ENCODE measurements around the gene GPATCH2L.
A peak's percentile ranks its signal among the peaks of the same experiment; 100 is the strongest.

Gene GPATCH2L

GRCh38 chr14:76136476-76137110 is 15.1 kb upstream of the GPATCH2L start:
- DNase-seq (ENCODE audit: low read depth in 2 of 2): no peak

DNA sequence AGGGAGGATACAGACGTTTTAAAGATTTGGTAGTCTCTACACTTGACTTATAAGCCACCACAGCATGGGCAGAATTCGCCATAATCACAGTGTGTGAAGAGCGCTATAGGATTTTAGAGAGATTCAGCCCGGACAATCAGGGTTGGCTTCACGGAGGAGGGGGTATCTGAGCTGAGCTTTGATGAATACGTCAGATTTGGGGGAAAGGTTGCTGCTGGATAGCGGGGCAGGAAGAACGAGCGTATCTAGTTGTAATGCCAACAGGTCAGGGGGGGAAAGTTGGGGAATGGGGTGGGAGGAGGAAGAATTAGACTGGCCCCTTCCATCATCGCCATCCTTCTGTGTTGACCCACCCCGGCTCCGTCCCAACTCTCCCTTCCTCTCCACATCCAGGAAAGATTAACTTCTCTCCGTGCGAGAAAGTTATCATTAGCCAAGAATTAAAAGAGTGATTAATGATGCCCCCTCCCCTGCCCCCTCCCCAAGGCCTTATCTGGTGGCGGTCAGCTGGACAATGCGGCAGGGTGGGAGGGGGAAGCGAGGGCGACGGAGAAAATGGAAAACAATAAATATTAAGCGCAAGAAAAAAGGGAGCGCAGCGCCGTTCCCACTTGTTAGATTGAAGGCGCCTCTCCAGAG is 13.5 kb upstream of the GPATCH2L start:
- no peak for DNase-seq (ENCODE audit: low read depth in 2 of 2)

GRCh38 chr14:76138758-76139723 is 12.7 kb upstream of the GPATCH2L start:
- DNase-seq (ENCODE audit: low read depth in 2 of 2): no peak

GRCh38 chr14:76143642-76144041 is 8.1 kb upstream of the GPATCH2L start:
- DNase-seq (ENCODE audit: low read depth in 2 of 2): no peak

DNA sequence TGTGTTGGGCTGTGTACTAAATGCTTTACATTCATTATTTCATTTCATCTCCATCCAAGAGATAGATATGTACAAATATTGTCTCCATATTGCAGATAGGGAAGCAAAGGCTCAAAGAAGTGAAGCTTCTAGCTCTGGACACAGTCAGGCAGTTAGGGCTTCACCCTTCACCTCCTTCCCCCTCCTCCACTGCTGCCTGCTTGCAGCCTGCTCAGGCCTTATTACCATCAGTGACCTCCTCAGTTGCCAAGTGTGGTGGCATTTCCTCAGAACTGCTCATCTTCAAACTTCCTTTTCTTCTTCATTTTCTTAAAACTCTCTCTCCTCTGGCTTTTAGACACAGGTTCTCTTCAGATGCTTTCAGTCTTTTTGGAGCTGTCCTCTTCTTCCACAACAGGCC is 4.7 kb upstream of the GPATCH2L start:
- DNase-seq (ENCODE audit: low read depth in 2 of 2): no peak

GRCh38 chr14:76149196-76149595 is 2.5 kb upstream of the GPATCH2L start:
- DNase-seq (ENCODE audit: low read depth in 2 of 2): no peak

DNA sequence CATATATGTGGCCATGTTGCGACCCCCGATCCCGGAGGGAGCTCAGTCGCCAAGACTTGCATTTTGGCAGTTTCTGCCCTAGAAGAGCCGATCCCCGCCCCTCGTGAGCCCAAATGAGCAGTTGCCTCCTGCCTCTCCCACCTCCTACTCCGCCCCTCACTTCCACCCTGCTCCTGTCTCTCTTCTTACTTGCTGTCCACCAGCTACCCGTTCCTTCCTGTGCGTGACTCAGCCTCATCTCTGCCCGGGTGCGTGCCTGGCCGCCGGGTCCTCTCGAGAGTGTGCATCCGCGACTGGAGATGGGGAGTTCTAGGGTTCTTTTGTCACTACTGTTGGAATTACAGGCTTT is 585 bp downstream of the GPATCH2L start:
- peak; percentile 40 to 42 for DNase-seq (ENCODE audit: low read depth in 2 of 2)

DNA sequence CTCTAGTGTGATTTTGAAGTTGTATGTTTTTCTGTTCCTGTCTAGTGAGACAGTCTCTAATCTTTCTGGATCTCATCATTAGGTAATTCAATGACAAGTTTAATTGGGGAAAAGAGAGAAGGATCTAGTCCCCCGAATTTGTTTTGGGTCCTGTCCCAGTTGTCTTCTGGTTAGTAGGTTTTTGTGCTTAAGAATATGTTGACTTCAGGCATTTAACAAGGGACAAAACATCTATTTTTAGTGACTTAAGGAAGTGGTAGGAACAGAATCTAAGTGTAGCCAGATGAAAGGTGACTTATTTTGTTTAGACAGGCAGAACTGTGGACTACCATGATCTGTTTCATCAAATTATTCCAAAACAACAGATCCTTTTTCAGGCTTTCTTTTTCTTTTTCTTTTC is 2.2 kb downstream of the GPATCH2L start:
- DNase-seq (ENCODE audit: low read depth in 2 of 2): no peak

DNA sequence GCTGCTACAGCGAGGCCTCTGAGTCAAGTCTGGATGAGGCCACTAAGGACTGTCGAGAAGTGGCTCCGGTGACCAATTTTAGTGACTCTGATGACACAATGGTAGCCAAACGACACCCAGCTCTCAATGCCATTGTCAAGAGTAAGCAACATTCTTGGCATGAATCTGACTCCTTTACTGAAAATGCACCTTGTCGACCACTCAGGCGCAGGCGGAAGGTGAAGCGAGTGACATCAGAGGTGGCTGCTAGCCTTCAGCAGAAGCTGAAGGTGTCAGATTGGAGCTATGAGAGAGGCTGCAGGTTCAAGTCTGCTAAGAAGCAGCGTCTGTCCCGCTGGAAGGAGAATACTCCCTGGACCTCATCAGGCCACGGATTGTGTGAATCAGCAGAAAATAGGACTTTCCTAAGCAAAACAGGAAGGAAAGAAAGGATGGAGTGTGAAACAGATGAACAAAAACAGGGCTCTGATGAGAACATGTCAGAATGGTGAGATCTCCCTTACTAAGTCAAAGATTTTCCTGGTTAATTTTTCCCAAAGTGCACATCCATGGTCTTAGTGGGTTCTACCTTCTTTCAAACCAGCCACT is 2.9 kb downstream of the GPATCH2L start:
- DNase-seq (ENCODE audit: low read depth in 2 of 2): no peak

- DNase-seq (ENCODE audit: low read depth in 2 of 2): no peak
Measured at GRCh38 chr14:76163668-76164363, 12.1 kb downstream of the GPATCH2L start.

DNA sequence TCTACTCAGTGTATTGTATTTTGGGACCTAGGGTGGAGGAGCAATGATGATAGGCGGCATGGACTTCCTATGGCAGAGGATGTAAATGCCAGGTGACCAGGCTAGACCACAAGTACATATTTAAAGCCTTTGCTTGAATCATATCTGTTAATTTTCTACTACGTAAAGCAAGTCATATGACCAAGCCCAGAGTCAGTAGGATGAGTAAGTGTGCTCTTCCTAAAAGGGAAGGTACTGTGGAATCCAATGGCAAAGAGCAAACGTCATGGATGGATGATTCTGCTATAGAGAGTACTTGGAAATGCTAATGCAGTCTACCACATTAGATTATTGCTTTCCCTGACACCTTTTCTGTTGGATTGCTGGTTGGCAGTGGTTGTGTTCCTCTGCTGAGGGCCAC is 16.8 kb downstream of the GPATCH2L start:
- DNase-seq (ENCODE audit: low read depth in 2 of 2): no peak

- DNase-seq (ENCODE audit: low read depth in 2 of 2): no peak
Measured at GRCh38 chr14:76169776-76170175, 18.1 kb downstream of the GPATCH2L start.

- DNase-seq (ENCODE audit: low read depth in 2 of 2): no peak
Measured at GRCh38 chr14:76174982-76175381, 23.3 kb downstream of the GPATCH2L start.

GRCh38 chr14:76175942-76176341 is 24.2 kb downstream of the GPATCH2L start:
- no peak for DNase-seq (ENCODE audit: low read depth in 2 of 2)

- no peak for DNase-seq (ENCODE audit: low read depth in 2 of 2)
Measured at GRCh38 chr14:76181546-76181945, 29.8 kb downstream of the GPATCH2L start.

GRCh38 chr14:76186308-76187027 is 34.7 kb downstream of the GPATCH2L start:
- no peak for DNase-seq (ENCODE audit: low read depth in 2 of 2)

DNA sequence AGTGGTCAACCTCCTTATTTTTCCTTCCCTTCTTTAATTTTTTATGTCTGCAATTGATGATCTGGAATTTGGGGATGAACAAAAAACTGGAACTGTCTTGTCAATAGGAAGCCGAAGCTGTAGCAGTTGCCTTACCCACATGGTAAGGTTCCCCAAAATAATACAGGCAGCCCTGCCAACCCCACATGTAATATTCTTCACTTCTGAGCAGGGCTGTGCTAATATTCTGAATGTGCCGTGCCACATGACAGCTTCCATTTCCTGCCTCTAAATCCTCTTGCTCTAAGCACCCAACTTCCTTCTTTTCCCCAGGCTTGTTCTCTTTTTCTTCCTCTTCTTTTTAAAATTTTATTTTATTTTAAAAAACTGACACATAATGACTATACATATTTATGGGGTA is 39.6 kb downstream of the GPATCH2L start:
- no peak for DNase-seq (ENCODE audit: low read depth in 2 of 2)

GRCh38 chr14:76193696-76194095 is 42.0 kb downstream of the GPATCH2L start:
- no peak for DNase-seq (ENCODE audit: low read depth in 2 of 2)

DNA sequence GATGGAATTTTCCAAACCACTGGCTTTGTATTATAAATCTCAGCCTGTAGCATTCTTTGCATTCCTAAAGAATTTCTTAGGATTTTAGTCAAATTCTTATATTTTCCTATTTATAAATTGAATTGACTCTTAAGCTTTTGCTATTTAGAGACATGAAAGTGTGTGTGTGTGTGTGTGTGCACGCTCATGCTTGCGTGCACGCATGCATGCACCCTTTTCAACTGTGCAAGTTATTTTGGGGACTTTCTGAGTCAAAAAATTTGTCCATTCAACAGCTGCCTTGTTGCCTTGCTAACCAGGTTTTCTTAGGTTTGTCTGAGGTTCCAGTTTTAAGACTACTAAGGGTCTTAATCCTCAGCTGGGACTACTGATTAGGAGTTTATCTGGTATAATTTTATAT is 42.6 kb downstream of the GPATCH2L start:
- DNase-seq (ENCODE audit: low read depth in 2 of 2): no peak

DNA sequence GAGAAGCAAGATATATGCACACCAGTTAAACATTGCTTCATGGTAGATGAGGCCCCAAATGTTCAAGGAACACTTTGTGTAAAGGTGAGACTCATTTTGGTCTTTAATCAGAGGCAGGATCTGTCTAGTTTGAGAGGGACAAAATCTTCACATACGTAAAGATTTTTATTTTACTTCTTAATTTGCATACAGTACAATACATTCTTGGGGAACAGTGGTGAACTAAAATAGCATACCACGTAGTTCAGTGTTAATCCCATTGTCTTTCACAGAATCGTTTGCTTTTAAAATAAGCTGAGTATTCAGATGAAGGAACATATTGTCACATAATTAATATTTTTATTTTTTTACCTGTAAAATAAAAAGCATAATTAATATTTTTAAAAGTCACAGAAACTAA is 43.3 kb downstream of the GPATCH2L start:
- no peak for DNase-seq (ENCODE audit: low read depth in 2 of 2)
